A673 (cell line): ENCODE results near the gene TMTC2.

Source experiments
- EZH2 ChIP-seq: fragments of 200-600 bp; sonication (generic); IDR thresholded peaks from 2 replicates; pipeline ENCODE4 v1.6.1; 2017; ENCODE audit warnings: borderline replicate concordance, low read depth, mild to moderate bottlenecking, mixed read lengths, antibody characterized with exemption, low read length; ENCODE audit not compliant: poor library complexity, severe bottlenecking
- TF ChIP-seq, protein P1 (sequence below): fragments of 300-800, 200-600 bp; sonication (generic); conservative IDR thresholded peaks from 2 replicates; pipeline ENCODE4 v1.5.1; 2017; ENCODE audit warnings: low read depth, mild to moderate bottlenecking, antibody characterized with exemption, low read length, moderate library complexity, mixed read lengths

DNA sequence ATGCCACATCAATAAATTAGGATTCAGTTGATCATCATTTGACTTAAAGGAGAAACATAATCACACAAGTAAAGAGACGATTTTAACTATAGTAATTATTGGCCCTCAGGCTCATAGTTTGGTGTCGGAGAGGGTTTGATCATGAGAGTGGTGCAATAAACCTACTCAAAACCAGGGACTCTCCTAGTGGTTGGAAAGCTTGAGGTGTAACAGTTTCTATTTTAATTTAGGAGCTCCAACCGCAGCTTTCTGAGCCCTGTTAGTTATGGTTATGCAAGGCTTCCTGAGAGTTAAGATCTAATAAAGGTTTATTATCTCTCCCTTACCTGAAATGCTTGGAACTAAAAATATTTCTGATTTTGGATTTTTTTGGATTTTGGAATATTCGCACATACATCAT, 36.4 kb downstream of the TMTC2 start:
- TF ChIP-seq, protein P1, sequence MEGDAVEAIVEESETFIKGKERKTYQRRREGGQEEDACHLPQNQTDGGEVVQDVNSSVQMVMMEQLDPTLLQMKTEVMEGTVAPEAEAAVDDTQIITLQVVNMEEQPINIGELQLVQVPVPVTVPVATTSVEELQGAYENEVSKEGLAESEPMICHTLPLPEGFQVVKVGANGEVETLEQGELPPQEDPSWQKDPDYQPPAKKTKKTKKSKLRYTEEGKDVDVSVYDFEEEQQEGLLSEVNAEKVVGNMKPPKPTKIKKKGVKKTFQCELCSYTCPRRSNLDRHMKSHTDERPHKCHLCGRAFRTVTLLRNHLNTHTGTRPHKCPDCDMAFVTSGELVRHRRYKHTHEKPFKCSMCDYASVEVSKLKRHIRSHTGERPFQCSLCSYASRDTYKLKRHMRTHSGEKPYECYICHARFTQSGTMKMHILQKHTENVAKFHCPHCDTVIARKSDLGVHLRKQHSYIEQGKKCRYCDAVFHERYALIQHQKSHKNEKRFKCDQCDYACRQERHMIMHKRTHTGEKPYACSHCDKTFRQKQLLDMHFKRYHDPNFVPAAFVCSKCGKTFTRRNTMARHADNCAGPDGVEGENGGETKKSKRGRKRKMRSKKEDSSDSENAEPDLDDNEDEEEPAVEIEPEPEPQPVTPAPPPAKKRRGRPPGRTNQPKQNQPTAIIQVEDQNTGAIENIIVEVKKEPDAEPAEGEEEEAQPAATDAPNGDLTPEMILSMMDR = no peak
- no peak for TF ChIP-seq EZH2
